Smooth muscle cell of the brain vasculature (primary cell): ENCODE results near the gene MYH16.
"Not testable (repeated sequence)": the region's sequence is repeated elsewhere in the genome, so short reads cannot be mapped to it uniquely, and the experiment has no call there.

Experiments
- DNase-seq: peaks from one replicate; pipeline ENCODE4 v3.0.0-alpha.2; 2012; ENCODE audit warnings: low read depth, low spot score

MYH16 gene

GRCh38 chr7:99350641-99351040 lies 78.0 kb downstream of the MYH16 start:
- not testable (repeated sequence) for DNase-seq

GRCh38 chr7:99352247-99352646 lies 79.6 kb downstream of the MYH16 start:
- DNase-seq, result no peak

GRCh38 chr7:99355098-99355497 lies 82.5 kb downstream of the MYH16 start:
- DNase-seq, result no peak

- no peak for DNase-seq
Measured at GRCh38 chr7:99357701-99358490, 85.3 kb downstream of the MYH16 start.

DNA sequence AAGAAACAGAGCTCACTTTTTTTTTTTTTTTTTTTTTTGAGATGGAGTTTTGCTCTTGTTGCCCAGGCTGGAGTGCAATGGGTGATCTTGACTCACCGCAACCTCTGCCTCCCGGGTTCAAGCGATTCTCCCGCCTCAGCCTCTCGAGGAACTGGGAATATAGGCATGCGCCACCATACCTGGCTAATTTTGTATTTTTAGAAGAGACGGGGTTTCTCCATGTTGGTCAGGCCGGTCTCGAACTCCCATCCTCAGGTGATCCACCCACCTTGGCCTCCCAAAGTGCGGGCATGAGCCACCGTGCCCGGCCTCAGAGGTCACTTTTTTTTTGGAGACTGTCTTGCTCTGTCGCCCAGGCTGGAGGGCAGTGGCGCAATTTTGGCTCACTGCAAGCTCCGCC lies 85.9 kb downstream of the MYH16 start:
- not testable (repeated sequence) for DNase-seq

DNA sequence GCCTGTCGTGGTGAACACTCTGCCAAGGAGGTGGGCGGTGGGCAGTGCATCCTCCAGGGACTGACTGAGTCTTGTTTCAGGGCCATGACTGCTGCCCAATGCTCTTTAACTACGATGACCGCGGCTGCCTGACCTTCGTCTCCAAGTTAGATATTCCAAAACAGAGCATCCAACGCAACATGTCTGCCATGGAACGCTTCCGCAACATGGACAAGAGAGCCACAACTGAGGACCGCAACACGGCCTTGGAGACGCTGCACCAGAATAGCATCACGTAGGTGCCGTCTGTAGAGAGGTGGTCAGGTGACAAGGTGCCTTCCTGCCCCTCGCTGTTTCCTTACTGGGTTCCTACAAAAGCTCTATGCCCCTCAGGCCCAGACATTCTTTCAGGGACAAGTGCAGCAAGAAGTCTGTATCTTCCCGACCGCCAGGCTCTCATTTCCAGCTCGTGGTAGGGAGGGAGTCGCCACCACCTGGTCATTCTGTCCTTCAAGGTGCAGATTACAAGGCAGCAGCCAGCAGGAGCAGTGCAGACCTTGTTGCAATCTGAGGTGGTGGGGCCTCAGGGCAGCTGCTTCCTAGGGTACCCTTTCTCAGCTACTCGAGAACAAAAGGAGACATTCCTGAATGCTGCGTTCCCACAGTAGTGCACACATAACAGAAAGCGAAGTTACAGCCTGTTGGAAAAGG lies 87.0 kb downstream of the MYH16 start:
- no peak for DNase-seq
